ENCODE results near the gene CUEDC2.

The CUEDC2 gene

DNA sequence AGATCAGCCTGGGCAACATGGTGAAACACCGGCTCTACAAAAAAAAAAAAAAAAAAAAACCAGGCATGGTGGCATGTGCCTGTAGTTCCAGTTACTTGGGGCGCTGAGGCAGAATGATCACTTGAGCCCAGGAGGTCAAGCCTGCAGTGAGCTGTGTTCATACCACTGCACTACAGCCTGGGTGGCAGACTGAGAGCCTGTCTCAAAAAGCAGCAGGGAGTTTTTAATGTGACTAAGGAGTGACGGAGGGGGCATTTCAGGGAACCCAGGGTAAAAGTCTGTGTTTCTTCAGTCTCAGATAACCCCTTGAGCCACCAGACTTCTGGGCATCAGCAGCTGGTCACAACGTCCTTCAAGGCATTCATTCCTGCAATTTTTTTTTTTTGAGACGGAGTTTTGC is 21.1 kb upstream of the CUEDC2 start:
- DNase-seq = no peak

DNA sequence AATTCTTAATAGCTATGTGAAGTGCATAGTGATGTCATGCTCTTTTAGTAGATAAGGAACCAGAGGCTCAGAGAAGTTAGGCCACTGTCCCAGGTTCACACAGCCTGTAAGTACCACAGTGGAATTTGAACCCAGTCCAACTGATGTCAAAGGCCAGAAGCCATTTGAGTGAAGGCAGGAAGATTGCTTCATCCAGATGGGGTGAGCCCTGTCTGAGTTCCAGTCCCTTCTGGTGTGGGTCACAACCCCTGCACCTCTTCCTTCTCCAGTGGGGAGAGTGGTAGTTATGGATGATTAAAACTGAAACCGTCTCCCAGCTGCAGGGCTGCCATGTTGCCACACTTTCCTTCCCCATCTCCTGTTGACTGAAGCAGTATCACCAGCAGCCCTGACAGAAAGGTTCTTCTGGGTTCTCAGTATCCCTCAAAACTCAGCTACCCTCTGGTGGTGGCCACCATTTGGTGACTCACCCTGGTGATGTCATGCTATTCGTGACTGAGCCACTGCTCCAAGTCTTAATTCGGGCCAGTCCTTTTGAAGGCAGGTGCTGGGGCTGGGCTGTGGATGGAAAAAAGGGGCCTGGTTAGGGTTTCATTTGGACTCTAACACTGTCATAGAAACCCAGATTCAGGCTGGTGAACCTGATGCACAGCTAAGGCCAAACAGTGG is 20.4 kb upstream of the CUEDC2 start:
- peak; percentile 66 for DNase-seq

- DNase-seq = no peak
Observed at GRCh38 chr10:102451105-102451969, 19.0 kb upstream of the CUEDC2 start, which contains the start of gene C10orf95. TSS of gene C10orf95 (minus strand) at chr10:102451543. CDS start at chr10:102451093, 450 bp downstream.

DNA sequence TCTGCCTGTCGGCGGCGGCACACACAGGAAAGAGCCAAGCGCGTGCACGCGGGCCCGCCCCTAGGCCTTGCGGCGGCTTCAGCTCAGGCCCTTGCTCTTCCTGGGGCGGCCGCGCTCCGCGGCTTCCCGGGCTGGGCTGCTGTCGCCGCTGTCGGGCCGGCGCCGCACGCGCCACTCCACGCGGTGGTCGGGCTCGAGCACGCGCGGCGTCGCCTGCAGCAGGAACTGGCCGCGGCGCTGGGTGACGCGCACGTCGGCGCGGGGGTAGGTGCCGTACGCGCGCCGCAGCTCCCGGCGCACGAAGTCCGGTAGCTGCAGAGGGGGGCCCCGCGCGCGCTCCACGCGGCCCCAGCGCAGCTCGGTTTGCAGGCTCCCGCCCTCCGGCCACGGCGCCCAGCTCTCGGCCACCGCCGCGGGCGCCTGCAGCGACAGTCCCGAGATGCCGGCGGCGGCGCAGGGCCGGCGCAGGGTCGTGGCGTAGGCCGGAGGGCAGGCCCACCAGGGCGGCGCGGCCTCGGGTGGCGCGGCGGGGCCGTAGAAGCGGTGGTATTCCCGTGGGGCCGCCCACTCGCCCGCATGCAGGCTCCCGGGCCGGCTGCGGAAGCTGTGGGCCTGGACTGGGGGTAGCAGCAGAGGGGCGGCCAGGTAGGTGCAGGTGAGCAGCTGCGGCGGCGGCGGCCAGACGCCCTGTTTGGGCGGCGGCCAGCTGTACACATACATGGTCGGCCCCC is 18.2 kb upstream of the CUEDC2 start:
- DNase-seq = peak; percentile 84

DNA sequence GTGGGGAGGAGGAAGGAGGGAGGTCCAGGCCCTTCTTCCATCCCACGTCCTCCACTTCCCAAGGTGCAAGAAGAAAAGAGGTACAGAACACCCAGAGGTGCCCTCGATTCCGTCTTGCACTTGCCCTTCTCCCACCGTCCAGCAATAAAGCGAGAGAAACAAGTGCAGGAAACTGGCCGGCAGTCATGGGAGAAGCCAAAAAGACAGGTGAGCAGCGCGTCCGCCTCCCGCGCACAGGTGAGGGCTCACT is 17.7 kb upstream of the CUEDC2 start:
- no peak for DNase-seq

GRCh38 chr10:102449321-102450123 is 17.1 kb upstream of the CUEDC2 start:
- peak; percentile 80 for DNase-seq

DNA sequence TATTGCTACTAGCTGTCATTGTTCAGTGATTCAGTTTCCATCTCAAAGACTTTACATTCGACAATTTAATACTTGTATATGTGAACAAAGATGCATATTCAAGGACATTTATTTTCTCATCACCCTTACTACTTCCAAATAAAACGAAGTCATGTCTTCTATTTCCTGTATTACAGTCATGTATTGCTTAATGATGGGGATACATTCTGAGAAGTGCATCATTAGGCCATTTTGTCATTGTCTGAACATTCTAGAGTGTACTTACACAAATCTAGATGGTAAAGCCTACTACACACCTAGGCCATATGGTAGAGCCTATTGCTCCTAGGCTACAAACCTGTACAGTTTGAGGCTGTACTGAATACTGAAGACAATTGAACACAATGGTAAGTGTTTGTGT is 12.5 kb upstream of the CUEDC2 start:
- no peak for DNase-seq

GRCh38 chr10:102438374-102438773 is 6.0 kb upstream of the CUEDC2 start:
- no peak for DNase-seq

DNA sequence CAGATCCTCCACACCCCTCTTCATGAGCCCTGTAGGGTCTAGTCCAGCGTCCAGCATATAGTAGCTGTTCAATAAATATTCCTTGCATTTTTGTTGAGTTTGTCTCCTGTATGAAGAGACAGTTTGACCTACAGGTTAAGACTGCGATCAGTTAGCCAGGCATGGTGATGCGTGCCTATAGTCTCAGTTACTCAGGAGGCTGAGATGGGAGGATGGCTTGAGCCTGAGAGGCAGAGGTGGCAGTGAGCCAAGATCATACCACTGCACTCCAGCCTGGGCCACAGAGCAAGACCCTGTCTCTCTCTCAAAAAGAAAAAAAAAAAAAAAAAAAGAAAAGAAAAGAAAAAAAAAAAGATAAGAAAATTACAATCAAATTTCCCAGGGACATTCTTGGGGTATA is 5.1 kb upstream of the CUEDC2 start:
- no peak for DNase-seq

DNA sequence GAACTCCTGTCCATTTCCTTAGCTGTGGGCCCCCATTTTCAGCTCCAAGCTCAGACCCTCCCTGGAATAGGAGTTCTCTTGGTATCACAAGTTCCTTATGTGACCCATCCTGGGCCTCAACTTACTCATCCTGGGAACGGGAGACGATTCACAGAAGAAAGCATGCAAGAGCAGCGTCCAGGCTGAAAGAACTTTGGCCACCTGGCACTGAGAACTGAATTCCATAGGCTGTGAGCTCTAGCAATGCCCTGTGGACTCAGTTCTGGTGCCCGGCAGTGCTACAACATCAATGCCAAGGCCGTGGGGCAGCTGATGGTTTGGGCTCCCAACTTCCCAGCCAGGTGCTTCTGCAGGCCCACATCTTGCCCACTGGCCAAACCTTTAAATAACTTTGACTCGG is 3.9 kb upstream of the CUEDC2 start:
- no peak for DNase-seq

- DNase-seq = no peak
Observed at GRCh38 chr10:102435529-102436233, 3.3 kb upstream of the CUEDC2 start.

GRCh38 chr10:102435133-102435497 is 2.7 kb upstream of the CUEDC2 start:
- no peak for DNase-seq

- DNase-seq = no peak
Observed at GRCh38 chr10:102434394-102435132, 2.2 kb upstream of the CUEDC2 start.

DNA sequence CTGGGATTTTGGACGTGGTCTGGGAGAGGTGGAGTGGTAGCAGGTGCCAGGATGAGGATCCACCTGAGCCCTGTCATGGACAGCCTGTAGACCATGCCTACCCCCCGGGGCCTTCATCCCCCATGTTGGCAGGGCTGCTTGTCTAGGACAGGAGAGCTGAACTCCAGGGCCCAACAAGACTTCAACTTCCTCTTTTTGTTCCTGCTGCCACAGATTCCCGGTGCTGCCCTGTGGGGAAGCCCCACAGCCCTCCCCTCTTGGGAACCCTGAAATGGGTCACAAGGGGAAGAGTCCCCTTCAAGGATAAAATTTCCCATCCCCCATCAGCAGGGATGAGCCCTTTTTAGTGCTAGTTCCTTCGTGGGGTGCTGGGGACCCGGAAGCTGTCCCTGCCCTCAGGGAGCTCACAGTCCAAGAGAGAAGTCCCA is 1.3 kb upstream of the CUEDC2 start:
- no peak for DNase-seq

GRCh38 chr10:102431452-102432124 is 786 bp downstream of the CUEDC2 start:
- no peak for DNase-seq

DNA sequence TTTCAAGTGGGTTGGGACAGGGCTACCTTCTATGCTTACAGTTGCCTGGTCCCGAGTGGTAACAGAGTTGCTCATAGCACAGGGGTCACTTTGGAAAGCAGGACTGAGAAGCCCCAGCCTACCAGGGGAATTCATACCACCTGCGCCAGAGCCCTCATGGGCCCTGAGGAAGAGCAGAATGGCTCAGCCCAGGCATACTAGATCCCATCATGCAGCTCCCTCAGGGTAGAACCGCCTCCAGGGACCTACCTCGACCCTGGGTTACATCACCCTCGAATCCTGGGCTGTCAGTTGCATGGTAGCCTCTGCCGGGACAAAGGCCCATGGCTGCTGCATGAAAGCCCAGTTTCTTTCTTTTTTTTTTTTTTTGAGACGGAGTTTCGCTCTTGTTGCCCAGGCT is 2.9 kb downstream of the CUEDC2 start:
- DNase-seq = no peak

GRCh38 chr10:102426803-102427287 is 5.5 kb downstream of the CUEDC2 start:
- no peak for DNase-seq

DNA sequence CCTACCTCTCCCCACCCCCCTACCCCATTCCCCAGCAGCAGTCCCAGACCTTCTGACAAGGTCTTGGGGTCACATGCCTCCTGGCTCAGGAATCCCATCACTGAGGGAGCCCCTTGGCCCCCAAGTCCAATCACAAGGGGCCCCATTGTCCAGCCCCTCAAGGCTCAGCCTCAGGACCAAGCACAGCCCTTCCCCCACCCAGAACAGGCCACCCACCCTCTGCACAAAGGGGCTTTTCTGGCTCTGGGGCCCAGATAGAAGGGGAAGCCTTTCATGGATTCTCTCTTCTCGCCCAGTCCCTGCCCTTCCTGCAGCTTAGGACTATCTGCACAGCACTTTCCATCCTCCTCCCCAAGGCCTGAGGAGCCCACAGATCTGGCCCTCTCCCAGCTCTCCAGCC is 6.9 kb downstream of the CUEDC2 start:
- no peak for DNase-seq

- DNase-seq = no peak
Observed at GRCh38 chr10:102424916-102425315, 7.5 kb downstream of the CUEDC2 start.

GRCh38 chr10:102424145-102424544 is 8.2 kb downstream of the CUEDC2 start:
- no peak for DNase-seq
